Lower lobe of right lung (tissue), 2 donors: ENCODE data around the gene BMI1. TPM values are rescaled to one million over a fixed set of nuclear protein-coding genes. Genes with fewer than 3 reads are reported as not detected.

Experiments used
- ATAC-seq, 2 donors: fragments of 200-7000 bp; cut with Tn5 transposase; one replicate each; pipeline ENCODE4 v1.9.1; 2020 to 2022; ENCODE audit warnings: mild to moderate bottlenecking in 2 of 2, moderate library complexity in 2 of 2
- DNase-seq: peaks from one replicate; pipeline ENCODE4 v3.0.0-alpha.2; 2020
- H3K27ac ChIP-seq: fragments of 200-600 bp; one replicate; pipeline ENCODE4 v1.8.0; 2022
- H3K27me3 ChIP-seq: fragments of 200-600 bp; one replicate; pipeline ENCODE4 v1.8.0; 2022; ENCODE audit warnings: low read depth
- H3K36me3 ChIP-seq: fragments of 200-600 bp; one replicate; pipeline ENCODE4 v1.8.0; 2022; ENCODE audit warnings: mild to moderate bottlenecking
- H3K4me1 ChIP-seq: fragments of 200-600 bp; one replicate; pipeline ENCODE4 v1.8.0; 2022
- H3K4me3 ChIP-seq: fragments of 200-600 bp; one replicate; pipeline ENCODE4 v1.8.0; 2022; ENCODE audit warnings: mild to moderate bottlenecking
- H3K9me3 ChIP-seq: fragments of 200-600 bp; one replicate; pipeline ENCODE4 v1.8.0; 2022
- intact Hi-C: fragments of 100-400 bp; cut with DNase I; formaldehyde crosslinking; loops from one replicate; pipeline ENCODE4 v1.11.0; 2022
- total RNA-seq: library from RNA; stranded (reverse); fragmentation: NEBNext Ultra II Directional; extraction: Animal tissue kit (Norgen Biotek cat#: 25700); gene quantifications from one replicate; pipeline ENCODE4 v1.2.1, GENCODE V29; 2021
- TF ChIP-seq, protein P1 (sequence below): fragments of 200-600 bp; IDR thresholded peaks from one replicate; pipeline ENCODE4 v1.8.0; 2022; ENCODE audit warnings: antibody characterized with exemption, mild to moderate bottlenecking
- donor health status: DM: no; HTN: yes; CAD: no; lungs with severe emphysema.

Gene BMI1
- total RNA-seq, 1 donor from 2014 or later: 48.4 TPM

DNA sequence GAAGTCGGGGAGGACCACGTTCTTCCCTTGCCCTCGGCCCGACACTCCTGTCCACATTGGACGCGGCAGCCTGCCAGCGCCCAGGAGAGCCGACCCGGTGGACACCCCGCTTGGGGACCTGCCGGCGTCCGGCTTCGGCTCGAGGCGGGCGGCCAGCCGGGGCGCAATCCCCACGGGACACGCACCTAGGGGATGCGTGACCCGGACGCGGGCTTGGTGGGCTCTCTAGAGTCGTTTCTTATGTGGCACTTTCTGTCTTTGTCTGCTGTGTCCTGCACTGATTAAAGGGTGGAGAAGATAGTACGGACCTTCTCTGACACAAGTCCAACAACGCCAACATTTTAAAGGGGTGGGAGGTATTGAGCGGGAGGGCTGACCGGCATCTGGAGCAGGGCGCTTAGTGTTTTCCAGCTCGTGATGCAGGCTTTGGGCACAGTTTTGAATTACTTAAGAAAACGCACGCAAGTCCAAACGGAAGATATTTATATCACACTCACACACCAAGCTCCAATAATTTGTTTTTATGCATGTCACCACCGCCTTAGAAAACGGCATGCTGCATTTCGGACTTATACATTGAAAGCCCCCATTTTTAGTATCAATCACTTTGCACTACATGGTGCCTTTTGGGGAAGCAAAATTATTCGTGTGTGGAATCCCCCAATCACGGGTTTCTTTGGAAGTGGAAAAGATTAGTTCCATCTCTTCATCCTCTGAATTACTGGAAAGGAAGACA is 20.5 kb downstream of the BMI1 start:
- Histone ChIP-seq H3K4me1 (peaks cover 25% of the 10 kb centered on the region), H3K4me3 (peak overlapping the region; percentile 83), H3K27ac (peak overlapping the region; percentile 96), H3K36me3 (no peaks in the 10 kb centered on the region), H3K9me3 (no peaks in the 10 kb centered on the region), H3K27me3 (peaks cover 86% of the 10 kb centered on the region)
- TF ChIP-seq, protein P1, sequence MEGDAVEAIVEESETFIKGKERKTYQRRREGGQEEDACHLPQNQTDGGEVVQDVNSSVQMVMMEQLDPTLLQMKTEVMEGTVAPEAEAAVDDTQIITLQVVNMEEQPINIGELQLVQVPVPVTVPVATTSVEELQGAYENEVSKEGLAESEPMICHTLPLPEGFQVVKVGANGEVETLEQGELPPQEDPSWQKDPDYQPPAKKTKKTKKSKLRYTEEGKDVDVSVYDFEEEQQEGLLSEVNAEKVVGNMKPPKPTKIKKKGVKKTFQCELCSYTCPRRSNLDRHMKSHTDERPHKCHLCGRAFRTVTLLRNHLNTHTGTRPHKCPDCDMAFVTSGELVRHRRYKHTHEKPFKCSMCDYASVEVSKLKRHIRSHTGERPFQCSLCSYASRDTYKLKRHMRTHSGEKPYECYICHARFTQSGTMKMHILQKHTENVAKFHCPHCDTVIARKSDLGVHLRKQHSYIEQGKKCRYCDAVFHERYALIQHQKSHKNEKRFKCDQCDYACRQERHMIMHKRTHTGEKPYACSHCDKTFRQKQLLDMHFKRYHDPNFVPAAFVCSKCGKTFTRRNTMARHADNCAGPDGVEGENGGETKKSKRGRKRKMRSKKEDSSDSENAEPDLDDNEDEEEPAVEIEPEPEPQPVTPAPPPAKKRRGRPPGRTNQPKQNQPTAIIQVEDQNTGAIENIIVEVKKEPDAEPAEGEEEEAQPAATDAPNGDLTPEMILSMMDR: no peak
- intact Hi-C loops: no loop called here
- ATAC-seq (peak; percentile 31 to 34), DNase-seq (no peak)

DNA sequence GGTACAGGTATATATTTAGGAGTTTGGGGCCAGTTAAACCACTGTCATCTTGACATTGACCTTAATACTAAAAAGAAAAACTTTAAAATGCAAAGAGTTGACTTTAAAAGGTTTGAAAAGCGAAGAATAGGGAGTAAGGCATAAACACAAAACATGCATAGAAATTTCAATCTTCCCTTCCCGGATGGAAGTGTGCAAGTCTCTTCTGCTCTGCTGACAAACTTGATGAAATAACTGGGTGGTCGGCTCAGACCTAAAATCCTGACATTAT is 21.0 kb downstream of the BMI1 start:
- no peak for DNase-seq
- TF ChIP-seq, protein P1: no peak
- peaks cover 86% of the 10 kb centered on the region for H3K27me3 ChIP-seq
- no peak overlapping the region for H3K4me3 ChIP-seq
- no peaks in the 10 kb centered on the region for H3K36me3 ChIP-seq
- intact Hi-C loops: no loop called here
- peaks cover 21% of the 10 kb centered on the region for H3K4me1 ChIP-seq
- no peak for ATAC-seq
- H3K27ac ChIP-seq: no peak overlapping the region
- H3K9me3 ChIP-seq: no peaks in the 10 kb centered on the region

DNA sequence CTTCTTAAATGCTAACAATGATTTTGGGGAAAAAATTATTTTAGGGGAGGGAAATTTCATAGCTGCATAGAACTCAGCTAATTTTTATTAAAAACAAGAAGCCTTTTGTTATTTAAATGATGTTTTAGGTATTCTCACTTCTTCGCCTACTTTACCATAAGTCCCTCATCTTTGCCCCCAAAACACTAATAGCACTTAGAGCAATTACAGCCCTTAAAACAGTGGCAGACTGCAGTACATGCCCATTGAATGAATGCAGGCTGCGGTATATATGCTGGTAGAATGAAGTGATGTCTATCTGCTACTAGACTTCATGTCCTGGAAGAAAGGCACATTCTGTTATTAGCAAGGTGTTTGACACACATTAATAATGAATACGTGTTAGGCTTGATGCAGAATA is 21.5 kb downstream of the BMI1 start:
- no peak for DNase-seq
- no peaks in the 10 kb centered on the region for H3K9me3 ChIP-seq
- intact Hi-C loops: no loop called here
- no peak overlapping the region for H3K4me3 ChIP-seq
- peaks cover 86% of the 10 kb centered on the region for H3K27me3 ChIP-seq
- H3K4me1 ChIP-seq: peaks cover 21% of the 10 kb centered on the region
- TF ChIP-seq, protein P1: no peak
- no peak for ATAC-seq
- H3K36me3 ChIP-seq: no peaks in the 10 kb centered on the region
- no peak overlapping the region for H3K27ac ChIP-seq

DNA sequence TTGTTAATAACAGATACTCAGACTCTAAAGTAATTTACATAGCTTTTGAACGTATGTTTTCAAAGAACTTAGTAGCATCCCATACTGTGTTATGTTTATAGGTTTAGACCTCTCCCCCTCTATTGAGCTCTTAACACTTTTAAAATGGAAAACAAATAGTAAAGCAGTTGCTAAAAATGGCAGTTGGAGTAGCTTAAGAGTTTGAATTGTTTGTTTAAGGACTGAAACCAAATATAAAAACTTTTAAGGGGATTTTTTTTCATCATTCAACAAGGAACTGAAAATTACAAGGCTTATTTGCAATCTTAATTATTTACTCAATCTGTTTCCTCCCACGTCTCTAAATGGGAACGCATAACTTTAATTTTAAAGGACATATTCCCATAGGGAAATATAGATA is 22.8 kb downstream of the BMI1 start:
- Histone ChIP-seq H3K4me3 (no peak overlapping the region), H3K27ac (no peak overlapping the region), H3K36me3 (no peaks in the 10 kb centered on the region), H3K27me3 (peaks cover 86% of the 10 kb centered on the region), H3K4me1 (peaks cover 21% of the 10 kb centered on the region), H3K9me3 (no peaks in the 10 kb centered on the region)
- no peak for DNase-seq
- no peak for ATAC-seq
- TF ChIP-seq, protein P1: no peak
- intact Hi-C loops: no loop called here

DNA sequence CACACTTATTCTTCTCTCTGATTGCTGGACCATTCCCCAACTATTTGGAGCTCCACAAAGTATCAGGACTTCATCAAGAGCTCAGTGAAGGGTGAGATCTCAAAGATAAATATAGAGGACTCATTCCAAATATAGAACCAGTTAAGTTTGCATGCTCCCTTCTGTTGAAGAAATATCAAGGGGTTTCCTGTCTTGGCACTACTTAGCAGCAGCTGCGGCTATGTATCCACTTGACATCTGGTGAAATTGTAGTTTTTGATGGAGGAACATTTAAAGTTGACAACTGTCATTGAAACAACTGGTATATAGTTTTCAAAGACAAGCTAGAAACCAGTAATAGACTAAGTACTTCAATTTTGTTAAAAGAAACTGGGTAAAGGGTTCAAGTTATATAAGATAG is 23.4 kb downstream of the BMI1 start:
- no peaks in the 10 kb centered on the region for H3K9me3 ChIP-seq
- H3K4me3 ChIP-seq: no peak overlapping the region
- no peak overlapping the region for H3K27ac ChIP-seq
- intact Hi-C loops: no loop called here
- no peak for ATAC-seq
- TF ChIP-seq, protein P1: no peak
- peaks cover 21% of the 10 kb centered on the region for H3K4me1 ChIP-seq
- peaks cover 86% of the 10 kb centered on the region for H3K27me3 ChIP-seq
- no peaks in the 10 kb centered on the region for H3K36me3 ChIP-seq
- DNase-seq: no peak
